Muscle of leg (tissue), 11 donors: ENCODE measurements around the gene SCNN1B. TPM values are rescaled to one million over a fixed set of nuclear protein-coding genes. Genes with fewer than 3 reads are reported as not detected.

Experiments used
- DNase-seq: peaks from one replicate; pipeline ENCODE4 v3.0.0; 2013
- H3K27ac ChIP-seq: one replicate; pipeline ENCODE4 v1.5.1; 2013; ENCODE audit warnings: mild to moderate bottlenecking, low read length, control low read depth
- H3K27me3 ChIP-seq: one replicate; pipeline ENCODE4 v1.6.1; 2013; ENCODE audit warnings: low read length; ENCODE audit not compliant: control insufficient read depth, insufficient read depth
- H3K36me3 ChIP-seq: one replicate; pipeline ENCODE4 v1.6.1; 2013; ENCODE audit warnings: low read length; ENCODE audit not compliant: control insufficient read depth, insufficient read depth
- H3K4me1 ChIP-seq: one replicate; pipeline ENCODE4 v1.6.1; 2013; ENCODE audit warnings: low read length; ENCODE audit not compliant: control insufficient read depth, insufficient read depth
- H3K4me3 ChIP-seq: one replicate; pipeline ENCODE4 v1.5.1; 2013; ENCODE audit warnings: low read length, control low read depth
- H3K9me3 ChIP-seq: replicated peaks from 2 replicates; pipeline ENCODE4 v1.6.1; 2013; ENCODE audit warnings: low read depth, low read length; ENCODE audit not compliant: control insufficient read depth
- WGBS: methylation state at CpG from one replicate; pipeline ENCODE4 v1.1.5; 2013; ENCODE audit warnings: missing lambda C conversion rate; ENCODE audit not compliant: insufficient coverage; 5-methylcytosine and 5-hydroxymethylcytosine counted together
- polyA plus RNA-seq, 8 donors: library from polyadenylated mRNA; unstranded; fragments of 120-200 nt; gene quantifications; one replicate each; pipeline versions ENCODE4 v1.2.1 to v1.2.3, GENCODE V29; 2013; ENCODE audit warnings: inconsistent platforms in 1 of 8, low replicate concordance in 1 of 8; ENCODE audit not compliant: insufficient read length in 8 of 8, insufficient read depth in 1 of 8
- total RNA-seq: library from RNA; stranded (reverse); fragments of 120-200 nt; gene quantifications from one replicate; pipeline ENCODE4 v1.2.4, GENCODE V29; 2013

Gene SCNN1B
- total and polyA plus RNA-seq, 9 donors, result 0.04 to 0.68 (median 0.16) TPM; not detected in 3

DNA sequence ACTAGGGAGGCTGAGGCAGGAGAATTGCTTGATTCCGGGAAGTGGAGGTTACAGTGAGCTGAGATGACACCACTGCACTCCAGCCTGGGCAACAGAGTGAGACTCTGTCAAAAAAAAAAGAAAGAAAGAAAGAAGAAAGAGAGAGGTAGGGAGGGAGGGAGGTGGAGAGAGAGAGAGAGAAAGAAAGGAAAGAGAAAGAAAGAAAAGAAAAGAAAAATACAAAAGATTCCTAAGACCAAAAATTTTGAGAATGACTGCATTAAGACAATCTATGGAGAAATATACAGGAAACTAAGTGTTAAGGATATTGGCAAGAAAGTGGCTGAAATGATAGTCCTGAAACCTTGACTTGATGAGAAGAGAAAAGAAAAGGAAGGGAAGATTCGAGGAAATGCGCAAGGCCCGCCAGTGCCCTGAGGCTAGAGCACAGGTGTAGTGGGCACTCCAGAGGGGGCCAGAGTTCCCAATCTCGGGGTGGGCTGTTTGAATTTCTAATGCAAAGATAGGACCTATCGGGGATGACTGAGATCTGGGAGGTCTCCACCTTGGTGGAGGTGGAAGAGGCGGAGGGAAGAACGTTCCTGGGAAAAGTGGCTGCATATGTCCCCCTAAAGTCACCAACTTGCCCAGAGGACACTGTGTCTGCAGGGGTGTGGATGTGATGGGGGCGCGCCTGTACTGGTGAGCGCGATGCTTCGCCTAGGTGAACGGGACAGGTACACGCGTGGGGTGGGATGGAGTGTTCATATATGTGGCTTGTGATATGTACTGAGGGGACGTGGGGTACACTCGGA lies 654 bp upstream of the SCNN1B start:
- DNase-seq, result no peak
- Histone ChIP-seq H3K4me3 (no peak overlapping the region), H3K36me3 (no peaks in the 10 kb centered on the region), H3K27ac (no peak overlapping the region), H3K27me3 (peaks cover 36% of the 10 kb centered on the region), H3K9me3 (no peaks in the 10 kb centered on the region), H3K4me1 (no peaks in the 10 kb centered on the region)
- 13% methylated on average over 18 of the region's 18 CpGs for WGBS

GRCh38 chr16:23303685-23304084 lies 1.6 kb downstream of the SCNN1B start:
- Histone ChIP-seq H3K36me3 (no peaks in the 10 kb centered on the region), H3K27ac (no peak overlapping the region), H3K4me1 (no peaks in the 10 kb centered on the region), H3K9me3 (no peaks in the 10 kb centered on the region), H3K4me3 (no peak overlapping the region), H3K27me3 (peaks cover 36% of the 10 kb centered on the region)
- no peak for DNase-seq
- 72% methylated on average over 2 of the region's 7 CpGs for WGBS

GRCh38 chr16:23304620-23305019 lies 2.5 kb downstream of the SCNN1B start:
- WGBS, result no CpG with 5 or more reads among the region's 2 CpGs
- no peak overlapping the region for H3K4me3 ChIP-seq
- no peaks in the 10 kb centered on the region for H3K9me3 ChIP-seq
- DNase-seq, result no peak
- no peaks in the 10 kb centered on the region for H3K4me1 ChIP-seq
- H3K27ac ChIP-seq, result no peak overlapping the region
- no peaks in the 10 kb centered on the region for H3K36me3 ChIP-seq
- H3K27me3 ChIP-seq, result peaks cover 36% of the 10 kb centered on the region

DNA sequence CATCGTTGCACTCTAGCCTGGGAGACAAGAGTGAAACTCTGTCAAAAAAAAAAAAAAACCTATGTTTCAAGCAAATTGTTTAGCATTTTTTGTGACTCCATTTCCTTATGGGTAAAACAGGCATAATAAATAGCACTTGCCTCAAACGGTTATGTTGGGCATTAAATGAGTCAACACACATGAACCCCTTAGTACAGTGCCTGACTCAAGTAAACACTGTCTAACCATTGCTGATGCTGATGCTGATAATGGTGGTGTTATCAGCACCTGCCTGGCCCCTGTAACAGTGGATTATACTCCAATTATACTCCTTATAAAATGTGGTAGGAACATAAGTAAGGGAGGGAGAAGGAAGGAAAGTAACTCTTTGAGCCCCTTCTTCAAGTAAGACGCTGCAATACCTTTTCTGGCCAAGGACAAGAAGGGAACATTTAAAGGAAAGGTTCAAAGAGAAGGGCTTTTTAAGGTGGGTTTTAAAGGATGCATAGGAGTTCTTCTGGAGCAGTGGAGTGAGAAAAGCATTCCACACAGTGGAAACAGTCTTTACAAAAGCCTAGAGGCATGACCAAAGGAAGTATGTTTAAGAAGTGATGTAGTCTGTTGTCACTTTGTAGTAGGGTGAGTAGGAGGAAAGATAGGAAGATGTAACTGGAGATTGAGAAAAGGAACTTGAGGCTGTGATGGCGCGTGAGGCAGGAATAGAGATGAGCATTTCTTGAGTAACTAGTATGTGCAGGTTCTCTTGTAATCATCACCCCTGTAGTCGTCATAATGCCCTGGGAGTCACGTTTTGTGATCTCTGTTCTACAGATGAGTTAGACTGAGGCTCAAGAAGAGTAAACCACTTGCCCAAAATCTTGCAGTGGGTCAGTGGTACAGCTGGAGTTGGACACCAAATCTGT lies 4.3 kb downstream of the SCNN1B start:
- no peaks in the 10 kb centered on the region for H3K9me3 ChIP-seq
- H3K4me3 ChIP-seq, result no peak overlapping the region
- H3K27me3 ChIP-seq, result peaks cover 29% of the 10 kb centered on the region
- H3K36me3 ChIP-seq, result no peaks in the 10 kb centered on the region
- WGBS, result 73% methylated on average over 5 of the region's 7 CpGs
- H3K27ac ChIP-seq, result no peak overlapping the region
- no peaks in the 10 kb centered on the region for H3K4me1 ChIP-seq
- DNase-seq, result no peak

- H3K36me3 ChIP-seq, result no peaks in the 10 kb centered on the region
- H3K4me3 ChIP-seq, result no peak overlapping the region
- H3K27ac ChIP-seq, result no peak overlapping the region
- no peaks in the 10 kb centered on the region for H3K9me3 ChIP-seq
- H3K27me3 ChIP-seq, result no peaks in the 10 kb centered on the region
- DNase-seq, result no peak
- no peaks in the 10 kb centered on the region for H3K4me1 ChIP-seq
Measured at GRCh38 chr16:23310217-23310616, 8.1 kb downstream of the SCNN1B start.

DNA sequence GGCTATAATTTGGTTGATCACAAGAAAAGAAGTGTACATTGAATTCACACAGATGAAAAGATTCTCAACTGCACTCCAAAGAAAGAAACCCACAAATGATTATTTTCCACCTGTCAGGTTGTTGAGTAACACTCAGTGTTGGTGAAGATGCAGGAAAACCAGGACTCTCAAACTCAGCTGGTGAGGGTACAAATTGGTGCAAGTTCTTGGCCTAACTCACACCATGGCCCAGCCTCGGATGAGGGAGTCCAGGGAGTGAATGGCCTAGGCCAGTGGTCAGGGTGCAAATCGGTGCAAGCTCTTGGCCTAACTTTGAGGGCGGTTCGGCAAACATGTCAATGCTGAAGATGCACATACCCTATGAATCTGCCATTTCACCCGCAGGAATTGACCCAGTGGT lies 8.6 kb downstream of the SCNN1B start:
- 88% methylated on average over 5 of the region's 5 CpGs for WGBS
- H3K27me3 ChIP-seq, result no peaks in the 10 kb centered on the region
- H3K36me3 ChIP-seq, result no peaks in the 10 kb centered on the region
- no peaks in the 10 kb centered on the region for H3K4me1 ChIP-seq
- no peak overlapping the region for H3K4me3 ChIP-seq
- DNase-seq, result no peak
- H3K9me3 ChIP-seq, result no peaks in the 10 kb centered on the region
- H3K27ac ChIP-seq, result no peak overlapping the region

- H3K4me1 ChIP-seq, result no peaks in the 10 kb centered on the region
- no peaks in the 10 kb centered on the region for H3K9me3 ChIP-seq
- H3K27me3 ChIP-seq, result no peaks in the 10 kb centered on the region
- 73% methylated on average over 2 of the region's 2 CpGs for WGBS
- no peak for DNase-seq
- H3K36me3 ChIP-seq, result no peaks in the 10 kb centered on the region
- no peak overlapping the region for H3K27ac ChIP-seq
- no peak overlapping the region for H3K4me3 ChIP-seq
Measured at GRCh38 chr16:23316232-23316631, 14.1 kb downstream of the SCNN1B start.

DNA sequence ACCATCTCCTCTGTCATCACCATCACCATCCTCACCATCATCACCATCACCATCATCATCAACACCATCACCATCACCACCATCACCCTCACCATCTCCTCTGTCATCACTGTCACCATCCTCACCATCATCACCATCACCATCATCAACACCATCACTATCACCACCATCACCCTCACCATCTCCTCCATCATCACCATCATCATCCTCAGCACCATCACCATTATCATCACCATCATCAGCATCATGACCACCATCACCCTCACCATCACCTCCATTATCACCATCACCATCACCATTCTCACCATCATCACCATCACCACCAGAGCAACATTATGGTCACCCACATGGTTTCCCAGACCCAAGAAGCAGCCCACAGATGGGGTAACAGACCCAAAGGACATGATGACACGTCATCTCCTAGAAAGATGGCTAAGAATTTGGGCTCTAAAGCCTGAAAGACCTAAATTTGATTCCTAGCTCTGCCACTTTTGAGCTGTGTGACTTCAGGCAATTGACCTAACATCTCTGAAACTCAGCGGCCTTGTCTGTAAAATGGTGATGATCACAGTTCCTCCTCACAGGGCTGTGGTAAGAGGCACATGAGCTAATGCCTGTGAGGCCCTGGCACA lies 14.6 kb downstream of the SCNN1B start:
- H3K4me3 ChIP-seq, result no peak overlapping the region
- no peaks in the 10 kb centered on the region for H3K27me3 ChIP-seq
- H3K9me3 ChIP-seq, result no peaks in the 10 kb centered on the region
- 90% methylated on average over 2 of the region's 2 CpGs for WGBS
- no peaks in the 10 kb centered on the region for H3K4me1 ChIP-seq
- no peak overlapping the region for H3K27ac ChIP-seq
- no peak for DNase-seq
- H3K36me3 ChIP-seq, result no peaks in the 10 kb centered on the region

DNA sequence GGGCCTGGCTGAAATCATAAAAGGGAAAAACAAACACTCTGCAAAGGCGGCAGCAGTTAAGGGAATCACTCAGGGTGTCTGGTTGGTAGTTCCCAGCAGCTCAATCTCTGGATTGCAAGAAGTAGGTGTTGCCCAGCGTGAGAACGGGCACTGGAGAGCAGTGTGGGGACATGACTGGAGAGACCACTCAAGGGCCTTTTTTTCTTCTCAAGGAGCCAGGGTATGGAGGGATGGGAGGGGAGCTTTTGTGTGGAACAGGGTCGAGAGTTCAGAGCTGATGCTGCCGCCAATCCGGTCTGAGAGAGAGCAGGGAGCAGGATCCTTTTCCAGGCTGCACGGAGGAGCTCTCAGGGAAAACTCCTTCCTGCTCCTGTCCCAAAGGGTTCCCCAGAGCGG lies 15.2 kb downstream of the SCNN1B start:
- 49% methylated on average over 4 of the region's 8 CpGs for WGBS
- Histone ChIP-seq H3K27ac (no peak overlapping the region), H3K9me3 (no peaks in the 10 kb centered on the region), H3K4me1 (no peaks in the 10 kb centered on the region), H3K36me3 (no peaks in the 10 kb centered on the region), H3K27me3 (no peaks in the 10 kb centered on the region), H3K4me3 (no peak overlapping the region)
- DNase-seq, result no peak

DNA sequence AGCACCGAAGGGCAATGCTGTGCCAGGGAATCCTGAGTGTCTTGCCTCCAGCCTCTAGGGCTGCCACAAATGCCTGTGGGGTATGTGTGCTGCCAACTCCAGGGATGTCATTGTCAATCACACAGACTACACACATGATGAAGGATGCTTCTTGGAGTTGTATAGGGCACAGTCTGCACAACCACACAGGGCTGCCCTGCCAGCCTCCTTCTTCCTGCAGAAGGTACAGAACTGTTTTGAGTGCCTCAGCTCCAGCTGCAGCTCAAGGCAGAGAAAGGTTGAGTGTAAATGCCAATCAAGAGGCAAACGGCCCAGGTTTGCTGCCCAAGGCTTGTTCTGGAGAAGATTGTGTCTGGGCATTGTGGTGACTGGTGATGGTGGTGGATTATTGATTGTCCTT lies 15.6 kb downstream of the SCNN1B start:
- DNase-seq, result no peak
- Histone ChIP-seq H3K4me1 (no peaks in the 10 kb centered on the region), H3K4me3 (no peak overlapping the region), H3K27ac (no peak overlapping the region), H3K36me3 (no peaks in the 10 kb centered on the region), H3K9me3 (no peaks in the 10 kb centered on the region), H3K27me3 (no peaks in the 10 kb centered on the region)
- 33% methylated on average over 1 of the region's 2 CpGs for WGBS
